Left ventricle myocardium inferior (tissue), 1 donor: ENCODE data around the gene COPS3. TPM values are rescaled to one million over a fixed set of nuclear protein-coding genes. Genes with fewer than 3 reads are reported as not detected.

ENCODE experiments used
- DNase-seq: peaks from one replicate; pipeline ENCODE4 v3.0.0-alpha.2; 2020
- H3K27ac ChIP-seq: fragments of 200-600 bp; replicated peaks from 2 replicates; pipeline ENCODE4 v1.8.0; 2021
- H3K27me3 ChIP-seq: fragments of 200-600 bp; 2 replicates; pipeline ENCODE4 v1.8.0; 2021; ENCODE audit warnings: low read depth
- H3K36me3 ChIP-seq: fragments of 200-600 bp; 2 replicates; pipeline ENCODE4 v1.8.0; 2021
- H3K4me1 ChIP-seq: fragments of 200-600 bp; 2 replicates; pipeline ENCODE4 v1.8.0; 2021
- H3K4me3 ChIP-seq: fragments of 200-600 bp; 2 replicates; pipeline ENCODE4 v1.8.0; 2021; ENCODE audit warnings: mild to moderate bottlenecking, moderate library complexity
- H3K9me3 ChIP-seq: fragments of 200-600 bp; replicated peaks from 2 replicates; pipeline ENCODE4 v1.8.0; 2021
- intact Hi-C: fragments of 100-400 bp; cut with micrococcal nuclease; formaldehyde crosslinking; loops from one replicate; pipeline ENCODE4 v1.11.0; 2022
- total RNA-seq: library from RNA; stranded (reverse); fragmentation: NEBNext Ultra II Directional; extraction: Animal tissue kit (Norgen Biotek cat#: 25700); gene quantifications from one replicate; pipeline ENCODE4 v1.2.1, GENCODE V29; 2021
- TF ChIP-seq, protein P1 (sequence below): fragments of 200-600 bp; IDR thresholded peaks from 2 replicates; pipeline ENCODE4 v1.8.0; 2021; ENCODE audit warnings: antibody characterized with exemption, mild to moderate bottlenecking, borderline replicate concordance
- donor health status: DM: no; HTN: yes; CAD: no; lungs with severe emphysema.

Gene COPS3
- total RNA-seq, 1 donor from 2014 or later: 74.2 TPM

DNA sequence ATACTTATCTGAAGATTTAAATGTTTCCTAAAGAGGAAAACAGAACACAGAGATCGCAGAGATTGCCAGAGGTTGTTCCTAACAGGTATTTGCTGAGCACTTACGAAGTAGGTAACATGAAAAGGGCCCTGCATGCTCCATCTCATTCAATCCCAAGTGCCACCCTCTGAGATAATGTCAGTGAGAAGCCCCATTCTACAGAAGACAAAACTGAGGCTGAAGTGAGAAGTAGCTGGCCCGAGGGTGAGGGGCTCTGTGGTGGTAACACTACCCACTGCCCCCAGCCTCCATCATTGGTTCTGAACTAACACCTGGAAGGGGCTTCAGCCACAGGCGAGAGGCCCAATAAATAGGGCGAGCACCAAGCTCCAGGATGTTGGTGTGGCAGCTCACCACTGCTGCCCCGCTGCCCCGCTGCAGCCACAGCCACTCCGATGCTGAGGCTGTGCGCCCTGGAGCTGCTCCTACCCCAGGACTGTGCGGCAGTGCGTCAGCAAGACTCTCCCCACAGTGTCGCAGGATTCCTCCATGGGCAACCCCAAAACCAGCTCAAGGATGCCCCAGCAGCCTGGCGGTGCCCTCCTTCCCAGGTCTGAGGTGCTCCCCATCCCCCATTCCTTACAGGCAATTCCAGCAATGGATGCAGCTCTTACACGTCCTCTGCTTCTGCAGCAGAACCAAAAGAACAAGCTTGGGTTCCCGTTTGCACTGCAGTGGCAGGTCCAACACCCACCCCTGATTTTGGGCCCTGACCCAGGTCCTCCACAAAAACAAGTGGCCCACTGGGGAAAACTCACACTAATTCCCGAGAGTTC is 54.4 kb downstream of the COPS3 start:
- intact Hi-C loops: no loop called here
- H3K27ac ChIP-seq: no peak overlapping the region
- H3K4me1 ChIP-seq: peaks cover 38% of the 10 kb centered on the region
- DNase-seq: no peak
- H3K4me3 ChIP-seq: no peak overlapping the region
- H3K36me3 ChIP-seq: peaks cover 98% of the 10 kb centered on the region
- TF ChIP-seq, protein P1, sequence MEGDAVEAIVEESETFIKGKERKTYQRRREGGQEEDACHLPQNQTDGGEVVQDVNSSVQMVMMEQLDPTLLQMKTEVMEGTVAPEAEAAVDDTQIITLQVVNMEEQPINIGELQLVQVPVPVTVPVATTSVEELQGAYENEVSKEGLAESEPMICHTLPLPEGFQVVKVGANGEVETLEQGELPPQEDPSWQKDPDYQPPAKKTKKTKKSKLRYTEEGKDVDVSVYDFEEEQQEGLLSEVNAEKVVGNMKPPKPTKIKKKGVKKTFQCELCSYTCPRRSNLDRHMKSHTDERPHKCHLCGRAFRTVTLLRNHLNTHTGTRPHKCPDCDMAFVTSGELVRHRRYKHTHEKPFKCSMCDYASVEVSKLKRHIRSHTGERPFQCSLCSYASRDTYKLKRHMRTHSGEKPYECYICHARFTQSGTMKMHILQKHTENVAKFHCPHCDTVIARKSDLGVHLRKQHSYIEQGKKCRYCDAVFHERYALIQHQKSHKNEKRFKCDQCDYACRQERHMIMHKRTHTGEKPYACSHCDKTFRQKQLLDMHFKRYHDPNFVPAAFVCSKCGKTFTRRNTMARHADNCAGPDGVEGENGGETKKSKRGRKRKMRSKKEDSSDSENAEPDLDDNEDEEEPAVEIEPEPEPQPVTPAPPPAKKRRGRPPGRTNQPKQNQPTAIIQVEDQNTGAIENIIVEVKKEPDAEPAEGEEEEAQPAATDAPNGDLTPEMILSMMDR: no peak
- H3K27me3 ChIP-seq: no peaks in the 10 kb centered on the region
- H3K9me3 ChIP-seq: no peaks in the 10 kb centered on the region

DNA sequence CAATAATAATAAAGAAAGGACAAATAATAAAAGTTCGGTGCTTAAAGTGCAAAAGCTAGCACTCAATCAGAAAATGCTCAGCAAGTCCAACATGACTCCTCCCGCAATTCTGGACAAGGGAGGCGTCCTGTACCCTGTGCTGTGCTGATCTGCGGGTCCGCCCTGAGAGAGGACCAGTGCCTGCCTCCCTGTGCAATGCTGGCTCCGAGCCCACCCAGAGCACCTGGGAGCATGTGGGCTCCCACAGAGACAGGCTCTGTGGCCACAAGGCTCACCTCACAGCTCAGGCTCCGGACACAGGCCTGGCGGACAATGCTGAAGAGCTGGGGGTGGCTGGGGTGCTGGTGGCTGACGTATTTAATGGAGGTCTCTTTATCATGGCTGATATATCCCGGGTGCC is 55.1 kb downstream of the COPS3 start:
- intact Hi-C loops: no loop called here
- TF ChIP-seq, protein P1: no peak
- no peak for DNase-seq
- Histone ChIP-seq H3K36me3 (peaks cover 98% of the 10 kb centered on the region), H3K4me1 (peaks cover 33% of the 10 kb centered on the region), H3K4me3 (no peak overlapping the region), H3K9me3 (no peaks in the 10 kb centered on the region), H3K27me3 (no peaks in the 10 kb centered on the region), H3K27ac (no peak overlapping the region)

DNA sequence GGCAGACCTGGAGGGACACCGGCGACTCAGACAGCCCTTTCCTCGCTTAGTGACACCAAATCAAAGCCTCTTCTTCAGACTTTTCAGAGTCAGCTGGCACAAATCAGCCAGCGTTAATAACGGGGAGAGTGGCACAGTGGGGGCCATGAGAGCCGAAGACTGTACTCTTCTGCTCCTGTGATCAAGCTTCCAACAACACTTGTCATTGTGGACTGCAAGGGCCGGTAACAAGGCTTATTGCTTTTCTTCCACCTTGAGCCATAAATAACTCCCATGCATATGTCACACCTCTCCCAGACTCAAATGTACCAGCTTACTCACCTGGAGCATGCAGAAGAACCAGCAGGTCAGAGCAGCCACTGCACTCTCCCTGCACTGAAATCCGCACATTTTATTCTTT is 56.9 kb downstream of the COPS3 start:
- no peak for DNase-seq

DNA sequence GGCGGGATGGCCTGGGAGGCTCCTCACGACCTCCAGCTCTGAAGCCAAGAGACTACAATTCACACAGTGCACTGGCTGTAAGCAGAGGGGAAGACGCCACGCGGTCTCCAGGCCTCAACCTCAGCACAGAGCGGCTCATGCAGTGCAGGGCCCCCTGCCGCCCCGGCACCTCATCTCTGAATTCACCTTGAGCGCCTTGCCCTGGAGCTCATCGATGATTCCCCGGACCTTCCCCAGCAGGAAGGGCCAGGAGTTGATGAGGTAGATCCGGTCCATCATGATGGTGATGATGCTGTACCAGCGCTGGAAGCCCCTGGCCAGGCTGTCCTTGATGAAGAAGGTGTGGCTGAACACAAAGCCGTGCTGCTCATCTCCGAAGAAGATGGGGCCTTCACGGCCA is 57.3 kb downstream of the COPS3 start:
- peaks cover 18% of the 10 kb centered on the region for H3K4me1 ChIP-seq
- no peak overlapping the region for H3K27ac ChIP-seq
- H3K27me3 ChIP-seq: no peaks in the 10 kb centered on the region
- TF ChIP-seq, protein P1: no peak
- no peak overlapping the region for H3K4me3 ChIP-seq
- H3K9me3 ChIP-seq: no peaks in the 10 kb centered on the region
- no peak for DNase-seq
- peaks cover 100% of the 10 kb centered on the region for H3K36me3 ChIP-seq
- intact Hi-C loops: no loop called here

More for the DNA sequence above, 56.9 kb downstream of the COPS3 start:
- Histone ChIP-seq H3K4me3 (no peak overlapping the region), H3K27ac (no peak overlapping the region), H3K9me3 (no peaks in the 10 kb centered on the region), H3K4me1 (peaks cover 22% of the 10 kb centered on the region), H3K36me3 (peaks cover 100% of the 10 kb centered on the region), H3K27me3 (no peaks in the 10 kb centered on the region)
- TF ChIP-seq, protein P1: no peak
- intact Hi-C loops: no loop called here

DNA sequence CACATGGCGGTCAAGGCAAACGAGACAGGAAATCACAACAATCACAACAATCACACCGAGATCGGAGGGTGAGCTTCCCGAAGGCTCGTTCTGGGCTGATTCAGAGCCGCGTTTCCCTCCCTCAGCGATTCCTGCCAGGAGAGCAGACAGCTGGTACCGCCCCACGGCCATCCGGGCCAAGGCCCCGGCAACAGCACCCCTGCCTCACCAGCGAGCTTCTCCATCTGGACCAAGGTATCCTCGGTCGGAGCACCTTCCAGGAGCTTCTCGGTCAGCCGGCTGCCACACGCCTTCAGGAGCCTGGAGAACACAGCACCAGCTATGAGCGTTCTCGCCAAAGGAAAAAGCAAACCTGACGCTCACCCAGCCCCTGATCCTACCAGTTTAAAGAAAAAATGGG is 59.7 kb downstream of the COPS3 start:
- intact Hi-C loops: no loop called here
- Histone ChIP-seq H3K9me3 (no peaks in the 10 kb centered on the region), H3K27ac (no peak overlapping the region), H3K36me3 (peaks cover 100% of the 10 kb centered on the region), H3K4me1 (no peaks in the 10 kb centered on the region), H3K27me3 (no peaks in the 10 kb centered on the region), H3K4me3 (no peak overlapping the region)
- DNase-seq: no peak
- TF ChIP-seq, protein P1: no peak
